ENCODE data around the gene SYCP3. TPM values are rescaled to one million over a fixed set of nuclear protein-coding genes. Genes with fewer than 3 reads are reported as not detected.

SYCP3 gene
- 0.24 TPM in 1 of 2 replicates, not detected in the other for total RNA-seq

GRCh38 chr12:101738920-101739665, at the start of gene SYCP3:
SYCP3 (minus strand) TSS chr12:101739462; CDS start chr12:101737935, 1,527 bp downstream.

GRCh38 chr12:101697197-101697929, 41.9 kb downstream of the SYCP3 start, which contains the start of gene CHPT1:
CHPT1 (plus strand) TSS chr12:101697640; CDS start chr12:101697862, 222 bp downstream.

Other genes starting within 250 kb of the SYCP3 start
- gene MYBPC1, start 144.5 kb downstream of the SYCP3 start, total RNA-seq = not detected in 2 replicates
- 9.0 and 22.7 TPM in 2 replicates for gene CHPT1, start 41.8 kb downstream of the SYCP3 start, total RNA-seq
- 17.5 and 20.0 TPM in 2 replicates for gene GNPTAB, start 91.5 kb upstream of the SYCP3 start, total RNA-seq
- gene DRAM1, start 138.1 kb upstream of the SYCP3 start, total RNA-seq = 3.6 and 19.5 TPM in 2 replicates